Right ventricle myocardium inferior (tissue), 1 donor: ENCODE data around the gene THAP12. TPM values are rescaled to one million over a fixed set of nuclear protein-coding genes. Genes with fewer than 3 reads are reported as not detected.

Experiments
- ATAC-seq: fragments of 200-7000 bp; cut with Tn5 transposase; one replicate; pipeline ENCODE4 v1.9.1; 2020; ENCODE audit warnings: mild to moderate bottlenecking, moderate library complexity
- DNase-seq: peaks from one replicate; pipeline ENCODE4 v3.0.0; 2021; ENCODE audit errors: missing footprints
- intact Hi-C: fragments of 100-400 bp; cut with DNase I; formaldehyde crosslinking; loops from one replicate; pipeline ENCODE4 v1.11.0; 2022
- total RNA-seq: library from RNA; stranded (reverse); fragmentation: NEBNext Ultra II Directional; extraction: Animal tissue kit (Norgen Biotek cat#: 25700); gene quantifications from one replicate; pipeline ENCODE4 v1.2.1, GENCODE V29; 2021
- donor health status: DM: no; HTN: yes; CAD: no; lungs with severe emphysema.

THAP12 gene
- total RNA-seq, 1 donor from 2014 or later, result 19.4 TPM

DNA sequence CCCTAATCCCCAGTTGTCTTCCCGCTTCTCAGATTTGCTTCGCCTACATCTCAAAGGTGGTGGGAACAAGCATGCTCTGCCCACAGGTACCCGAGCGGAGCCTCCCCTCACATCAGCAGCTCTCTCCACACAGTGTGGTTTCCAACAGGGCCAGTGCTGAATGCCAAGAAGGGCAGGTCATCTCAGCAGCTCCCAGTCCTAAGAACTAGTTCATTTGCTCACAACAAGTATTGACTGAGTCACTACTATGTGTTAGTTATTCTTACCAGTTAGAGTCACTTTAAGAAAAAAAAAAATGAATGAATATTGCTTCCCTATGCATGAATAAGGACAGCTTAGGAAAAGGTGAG lies 66.2 kb downstream of the THAP12 start:
- intact Hi-C loops, result loop anchor here (5.0 kb wide), 1 partner anchor 417 kb away; no protein-coding TSS in a partner anchor
- ATAC-seq, result no peak
- DNase-seq, result no peak

DNA sequence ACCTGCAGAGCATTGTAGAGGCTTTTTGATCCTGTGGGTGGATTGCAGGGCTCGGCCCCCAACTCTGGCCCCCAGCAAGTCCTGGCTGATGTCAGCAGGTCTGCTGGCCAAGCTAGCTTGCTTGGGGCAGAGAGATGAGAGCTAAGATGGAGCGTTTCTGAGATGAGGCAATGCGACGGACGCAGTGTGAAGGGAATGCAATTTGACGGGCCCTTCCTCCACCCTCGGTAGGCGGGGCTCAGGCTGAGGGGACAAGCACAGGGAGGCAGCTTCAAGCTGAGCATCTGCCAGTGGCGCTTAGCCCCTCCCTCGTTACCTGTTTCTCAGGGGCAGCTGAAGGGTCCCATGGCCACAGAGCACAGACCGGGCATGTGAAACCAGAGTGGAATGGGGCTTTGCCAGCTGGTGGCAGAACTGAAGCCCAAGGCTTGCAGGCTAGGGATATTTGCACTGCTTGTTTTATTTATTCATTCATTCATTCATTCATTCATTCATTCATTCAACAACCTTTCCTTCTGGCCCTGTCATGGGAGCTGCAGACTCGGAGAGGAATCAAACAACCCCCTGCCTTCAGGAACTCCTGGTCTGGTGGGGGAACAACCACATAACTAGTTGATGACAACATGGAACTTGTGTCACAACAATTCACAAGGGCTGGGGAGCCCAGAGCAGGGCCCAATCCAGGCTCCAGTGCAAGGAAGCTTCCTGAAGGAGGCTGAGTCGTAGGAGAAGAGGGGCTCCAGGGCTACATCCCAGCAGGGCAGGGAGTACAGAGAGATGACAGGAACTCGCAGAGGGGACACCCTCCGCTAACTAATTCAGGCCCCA lies 66.8 kb downstream of the THAP12 start:
- intact Hi-C loops, result no loop called here
- ATAC-seq (no peak), DNase-seq (no peak)

DNA sequence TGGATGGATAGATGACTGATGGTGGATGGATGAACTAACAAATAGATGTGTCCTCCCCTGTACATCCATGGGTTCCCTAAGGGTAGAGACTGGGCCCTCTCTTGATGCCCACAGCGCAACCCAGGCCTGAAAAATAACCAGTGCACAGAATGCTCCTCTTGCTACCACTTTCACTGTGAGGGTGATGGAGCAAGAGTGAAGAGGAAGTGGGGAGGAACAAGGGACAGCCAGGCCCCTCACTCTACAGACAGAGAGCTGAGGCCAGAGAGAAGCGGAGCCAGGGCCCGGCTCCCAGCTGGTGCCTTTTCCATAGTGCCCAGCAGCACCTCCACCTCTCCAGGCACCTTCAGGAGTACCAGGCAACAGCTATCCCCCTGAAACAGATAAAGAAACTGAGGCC lies 67.7 kb downstream of the THAP12 start:
- DNase-seq (no peak), ATAC-seq (no peak)
- intact Hi-C loops, result no loop called here

DNA sequence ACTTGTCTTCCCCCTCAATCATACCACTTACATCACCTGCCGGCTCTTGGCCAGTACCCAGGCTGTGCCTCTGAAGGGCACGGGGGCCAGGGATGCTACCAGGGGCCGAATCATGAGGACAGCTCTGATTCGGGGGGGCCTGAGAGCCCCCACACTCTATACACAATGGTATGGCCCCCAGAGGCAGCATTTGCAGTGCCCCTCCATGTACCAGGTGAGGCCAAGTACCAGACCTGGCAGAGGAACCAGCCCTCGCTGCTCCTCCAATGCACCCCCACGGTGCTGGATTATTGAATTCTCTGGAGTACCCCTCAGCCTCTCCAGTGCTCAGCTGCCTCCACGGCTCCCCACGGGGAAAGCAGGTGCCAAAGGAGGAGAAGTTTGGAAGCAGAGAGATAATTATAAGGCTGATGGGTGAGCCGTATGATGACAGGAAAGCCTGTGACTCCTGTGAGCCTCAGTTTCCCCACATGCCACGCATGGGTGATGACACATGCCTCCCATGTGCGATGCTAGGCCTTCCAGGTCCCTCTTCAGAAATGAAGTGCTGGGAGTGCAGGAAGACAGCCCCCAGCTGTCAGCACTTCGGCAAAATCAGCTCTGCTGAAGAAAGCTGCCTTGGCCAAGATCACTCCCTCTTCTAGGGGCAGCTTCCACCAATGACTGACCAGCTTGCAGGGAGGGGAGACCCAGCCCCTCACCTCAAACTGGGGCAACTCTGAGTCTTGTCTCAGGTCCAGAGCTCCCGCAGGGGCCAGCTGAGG lies 69.9 kb downstream of the THAP12 start:
- ATAC-seq (no peak), DNase-seq (peak; percentile 57)
- intact Hi-C loops, result no loop called here

DNA sequence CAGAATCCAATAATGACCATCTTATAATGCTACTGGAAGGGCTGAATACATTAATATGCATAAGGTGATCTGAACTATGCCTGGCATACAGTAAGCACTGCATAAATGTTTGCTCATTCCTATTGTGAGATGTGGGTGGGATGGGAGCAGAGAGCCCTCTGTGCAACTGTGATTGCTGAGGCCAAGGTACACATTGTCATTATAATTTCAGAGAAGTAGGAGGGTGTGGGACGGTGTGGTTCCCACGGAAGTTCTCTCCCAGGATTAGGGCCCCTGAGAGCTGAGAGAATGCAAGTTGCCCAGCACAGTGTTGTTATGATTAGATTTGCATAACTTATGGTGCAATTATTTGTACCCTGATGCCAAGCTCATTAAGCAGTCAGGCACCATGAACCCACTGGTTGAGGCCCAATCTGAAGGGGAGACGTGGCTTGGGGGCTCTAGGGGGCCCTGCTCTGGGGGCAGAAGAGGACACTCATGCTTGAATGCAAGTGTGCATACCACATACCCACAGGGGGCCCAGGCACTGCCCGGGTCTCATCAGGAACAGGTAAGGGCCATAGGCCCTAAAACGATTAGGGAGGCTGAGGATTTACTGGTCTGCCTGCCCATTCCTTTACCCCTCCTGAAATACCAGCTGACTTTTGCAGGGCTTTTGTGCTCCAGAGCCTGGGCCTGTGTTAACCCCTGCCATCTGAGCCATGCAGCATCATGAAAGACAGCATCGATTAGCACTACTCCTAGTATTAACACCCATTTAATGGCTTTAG lies 72.8 kb downstream of the THAP12 start:
- intact Hi-C loops, result no loop called here
- peak; percentile 55 for DNase-seq
- no peak for ATAC-seq

DNA sequence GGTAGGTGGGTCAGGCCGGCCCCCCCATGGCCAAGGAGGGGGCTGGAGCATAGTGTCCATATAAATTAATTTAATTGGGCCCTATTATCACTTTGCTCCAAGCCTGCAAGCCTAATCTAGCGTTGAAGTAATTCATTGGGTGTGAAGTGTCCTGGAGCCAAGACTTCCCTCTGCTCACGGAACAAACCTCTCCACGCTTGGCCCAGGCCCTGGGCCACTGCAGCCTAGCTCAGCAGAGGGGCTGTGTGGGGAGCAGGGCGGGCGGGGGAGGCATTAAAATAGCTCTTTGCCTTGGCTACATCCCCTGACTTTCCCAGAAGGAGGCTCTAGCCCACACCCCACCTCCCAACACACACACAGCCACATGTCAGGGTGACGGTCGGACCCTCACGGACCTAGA lies 73.5 kb downstream of the THAP12 start:
- intact Hi-C loops, result no loop called here
- peak; percentile 91 for ATAC-seq
- peak; percentile 75 for DNase-seq

DNA sequence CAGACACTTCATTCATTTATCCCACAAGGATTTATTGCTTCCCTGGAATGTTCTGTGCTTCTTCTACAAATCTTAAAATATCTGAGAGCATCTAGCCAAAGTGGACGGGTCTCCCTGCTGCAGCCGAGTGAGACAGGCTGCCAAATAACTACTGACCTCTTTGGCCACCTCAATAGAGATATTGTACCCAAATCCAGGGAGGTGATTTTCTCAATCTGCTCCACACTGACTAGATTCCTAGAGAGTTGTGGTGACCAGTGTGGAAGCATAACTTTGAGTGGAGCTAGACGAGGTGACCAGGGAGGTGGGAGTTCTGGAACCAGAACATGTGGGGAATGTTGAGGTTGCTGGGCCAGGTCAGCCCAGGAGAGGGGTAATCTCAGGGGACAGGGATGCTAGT lies 77.5 kb downstream of the THAP12 start:
- intact Hi-C loops, result no loop called here
- no peak for DNase-seq
- no peak for ATAC-seq

DNA sequence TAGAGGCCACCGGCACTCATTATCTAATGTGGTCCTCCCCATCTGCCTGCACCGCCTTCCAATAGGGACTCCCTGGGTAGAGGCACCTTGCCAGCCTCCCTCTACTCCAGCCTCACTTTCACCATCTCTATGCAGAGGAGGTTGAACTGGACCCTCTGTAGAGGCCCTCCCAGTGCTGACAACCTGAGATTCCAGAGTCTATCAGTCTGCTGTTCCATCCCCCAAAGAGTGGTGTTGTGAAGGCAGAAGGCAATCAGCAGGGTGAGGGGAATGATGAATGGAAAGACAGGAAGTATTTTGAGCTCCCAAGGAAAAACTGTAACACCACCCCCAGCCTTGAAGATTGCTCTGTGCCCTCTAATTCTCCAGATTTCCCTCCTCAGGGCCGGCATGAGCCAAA lies 77.9 kb downstream of the THAP12 start:
- ATAC-seq (no peak), DNase-seq (no peak)
- intact Hi-C loops, result no loop called here

Other genes with a start within 250 kb of the THAP12 start
- 18.2 TPM for gene WNT11, start 174.6 kb downstream of the THAP12 start, total RNA-seq
- 1.9 TPM for gene GVQW3, start 191 bp upstream of the THAP12 start, total RNA-seq
- gene EMSY, start 63.9 kb upstream of the THAP12 start, total RNA-seq, result 17.9 TPM